ENCODE measurements around the gene THPO. TPM values are rescaled to one million over a fixed set of nuclear protein-coding genes. Genes with fewer than 3 reads are reported as not detected.
A peak's percentile ranks its signal among the peaks of the same experiment; 100 is the strongest.

The THPO gene
- total RNA-seq (under 1 TPM in 1 of 4 donors, not detected in 3; 0.36 TPM), polyA plus RNA-seq (under 1 TPM in 1 of 3 donors, not detected in 2; 0.25 TPM)

GRCh38 chr3:184377882-184378445 lies at the start of gene THPO:
Gene THPO (minus strand): TSS chr3:184378207. CDS start chr3:184376259, 1,948 bp downstream.
- peak within 1 kb of the TSS; percentile 65 to 72 (median 70) for H3K27ac ChIP-seq
- no peak for TF ChIP-seq POLR2AphosphoS5 (IDR thresholded peaks at IDR 0.05)
- TF ChIP-seq, protein P1, sequence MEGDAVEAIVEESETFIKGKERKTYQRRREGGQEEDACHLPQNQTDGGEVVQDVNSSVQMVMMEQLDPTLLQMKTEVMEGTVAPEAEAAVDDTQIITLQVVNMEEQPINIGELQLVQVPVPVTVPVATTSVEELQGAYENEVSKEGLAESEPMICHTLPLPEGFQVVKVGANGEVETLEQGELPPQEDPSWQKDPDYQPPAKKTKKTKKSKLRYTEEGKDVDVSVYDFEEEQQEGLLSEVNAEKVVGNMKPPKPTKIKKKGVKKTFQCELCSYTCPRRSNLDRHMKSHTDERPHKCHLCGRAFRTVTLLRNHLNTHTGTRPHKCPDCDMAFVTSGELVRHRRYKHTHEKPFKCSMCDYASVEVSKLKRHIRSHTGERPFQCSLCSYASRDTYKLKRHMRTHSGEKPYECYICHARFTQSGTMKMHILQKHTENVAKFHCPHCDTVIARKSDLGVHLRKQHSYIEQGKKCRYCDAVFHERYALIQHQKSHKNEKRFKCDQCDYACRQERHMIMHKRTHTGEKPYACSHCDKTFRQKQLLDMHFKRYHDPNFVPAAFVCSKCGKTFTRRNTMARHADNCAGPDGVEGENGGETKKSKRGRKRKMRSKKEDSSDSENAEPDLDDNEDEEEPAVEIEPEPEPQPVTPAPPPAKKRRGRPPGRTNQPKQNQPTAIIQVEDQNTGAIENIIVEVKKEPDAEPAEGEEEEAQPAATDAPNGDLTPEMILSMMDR (IDR thresholded peaks at IDR 0.05), result no peak
- TF ChIP-seq EP300 (IDR thresholded peaks at IDR 0.05), result no peak
- no peak for TF ChIP-seq POLR2A (IDR thresholded peaks at IDR 0.05)
- peaks cover 3 to 36% (median 30%) of the 10 kb centered on the region in 3 donors for H3K27me3 ChIP-seq
- intact Hi-C loops (cut with DNase I), result no loop called here
- H3K4me3 ChIP-seq, result peak within 1 kb of the TSS in 1 of 4 donors; percentile 52
- H3K36me3 ChIP-seq, result no peaks in the 10 kb centered on the region
- DNase-seq, result peak; percentile 64
- no peaks in the 10 kb centered on the region for H3K9me3 ChIP-seq
- 75 to 78% methylated on average over 7 of the region's 7 CpGs for WGBS, 2 donors
- peaks cover 0 to 23% (median 19%) of the 10 kb centered on the region in 4 donors for H3K4me1 ChIP-seq

DNA sequence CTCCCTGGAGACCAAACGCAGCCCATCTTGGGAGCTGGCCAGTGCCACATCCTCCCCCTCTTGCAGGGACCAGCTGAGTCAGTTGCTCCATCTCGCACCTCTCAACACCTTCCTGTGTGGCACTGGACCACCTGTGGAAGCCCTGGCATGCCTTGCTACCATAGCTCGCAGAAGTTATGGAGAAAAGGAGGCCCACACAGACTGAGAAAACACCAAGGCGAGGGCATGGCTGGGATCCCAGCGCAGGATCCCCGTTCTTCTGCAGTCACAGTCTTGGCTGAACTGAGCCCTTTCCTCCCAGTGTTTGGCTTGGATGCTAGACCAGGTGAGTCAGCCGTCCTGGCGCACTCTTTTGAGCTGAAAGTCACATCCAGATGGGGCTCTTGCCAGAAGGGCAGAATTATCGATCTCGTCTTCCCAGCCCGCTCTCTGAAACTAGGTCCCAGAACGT lies 48.7 kb upstream of the THPO start:
- 89 to 90% methylated on average over 12 of the region's 12 CpGs for WGBS, 2 donors
- Histone ChIP-seq H3K4me3 (no peak overlapping the region), H3K9me3 (peaks cover 0 to 5% (median 1%) of the 10 kb centered on the region in 4 donors), H3K4me1 (no peaks in the 10 kb centered on the region), H3K27ac (no peak overlapping the region), H3K27me3 (no peaks in the 10 kb centered on the region), H3K36me3 (no peaks in the 10 kb centered on the region)
- intact Hi-C loops (cut with DNase I), result no loop called here
- DNase-seq, result no peak
- TF ChIP-seq EP300 (IDR thresholded peaks at IDR 0.05) (no peak), POLR2AphosphoS5 (IDR thresholded peaks at IDR 0.05) (no peak), POLR2A (IDR thresholded peaks at IDR 0.05) (no peak)
- TF ChIP-seq, protein P1 (IDR thresholded peaks at IDR 0.05), result no peak

GRCh38 chr3:184423561-184423960 lies 45.6 kb upstream of the THPO start:
- no peak for TF ChIP-seq EP300 (IDR thresholded peaks at IDR 0.05)
- TF ChIP-seq POLR2A (IDR thresholded peaks at IDR 0.05), result no peak
- no peak for TF ChIP-seq POLR2AphosphoS5 (IDR thresholded peaks at IDR 0.05)
- TF ChIP-seq, protein P1 (IDR thresholded peaks at IDR 0.05), result no peak
- no peak for DNase-seq
- Histone ChIP-seq H3K4me1 (no peaks in the 10 kb centered on the region), H3K27ac (no peak overlapping the region), H3K27me3 (no peaks in the 10 kb centered on the region), H3K36me3 (no peaks in the 10 kb centered on the region), H3K4me3 (no peak overlapping the region), H3K9me3 (peaks cover 0 to 5% (median 1%) of the 10 kb centered on the region in 4 donors)
- intact Hi-C loops (cut with DNase I), result no loop called here
- 72 to 89% methylated on average over 3 of the region's 3 CpGs for WGBS, 2 donors

- DNase-seq, result no peak
- intact Hi-C loops (cut with DNase I), result loop anchor here (5.0 kb wide), 1 partner anchor 123 kb away; no protein-coding TSS in a partner anchor
- Histone ChIP-seq H3K4me1 (no peaks in the 10 kb centered on the region), H3K27me3 (no peaks in the 10 kb centered on the region), H3K9me3 (peaks cover 0 to 5% (median 1%) of the 10 kb centered on the region in 4 donors), H3K36me3 (no peaks in the 10 kb centered on the region), H3K4me3 (no peak overlapping the region), H3K27ac (no peak overlapping the region)
- TF ChIP-seq EP300 (IDR thresholded peaks at IDR 0.05) (no peak), POLR2AphosphoS5 (IDR thresholded peaks at IDR 0.05) (no peak), POLR2A (IDR thresholded peaks at IDR 0.05) (no peak)
- TF ChIP-seq, protein P1 (IDR thresholded peaks at IDR 0.05), result no peak
- WGBS, 2 donors, result 81 to 82% methylated on average over 5 of the region's 5 CpGs
Observed at GRCh38 chr3:184419171-184419570, 41.2 kb upstream of the THPO start.
